Measurements from ENCODE around the gene KCNJ2. TPM values are rescaled to one million over a fixed set of nuclear protein-coding genes. Genes with fewer than 3 reads are reported as not detected.

Gene KCNJ2
- total RNA-seq, 1 experiment from 2014 or later = not detected

DNA sequence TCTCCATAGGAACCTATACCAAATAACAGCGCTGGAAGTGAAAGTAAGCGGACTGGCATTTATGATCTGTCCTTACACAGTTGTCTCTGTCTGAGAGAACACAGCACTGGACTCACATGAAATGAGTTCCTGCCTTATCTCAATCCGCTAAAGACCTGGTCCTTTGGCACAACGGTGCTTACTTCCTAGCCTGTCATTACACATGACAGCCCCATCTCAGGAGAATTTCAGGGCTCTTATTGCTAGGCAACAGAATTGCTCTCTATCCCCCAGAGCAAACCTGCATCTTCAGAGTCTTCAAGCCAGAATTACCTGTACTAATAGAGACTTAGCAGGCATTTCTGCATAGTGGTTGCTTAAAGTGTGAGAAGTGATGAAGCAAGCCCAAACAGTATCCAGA, 4.3 kb downstream of the KCNJ2 start:
- no peak overlapping the region for H3K4me3 ChIP-seq (replicated peaks in 1 of 2; ENCODE audit: low read depth in 1 of 2, low read length in 2 of 2)
- H3K4me1 ChIP-seq (ENCODE audit: control insufficient read depth in 1 of 2, insufficient read depth in 2 of 2, low read length in 2 of 2) = no peaks in the 10 kb centered on the region
- ChIA-PET RAD21 (ENCODE audit: low non-redundant PET in 1 of 2, low total read pairs in 2 of 2, uncharacterized antibody in 2 of 2, unreplicated experiment in 2 of 2) (no interaction called here), CTCF (no interaction called here), POLR2A (no interaction called here)
- TF ChIP-seq ZNF274 (IDR thresholded peaks at IDR 0.05; ENCODE audit: low read depth, low read length) (no peak), EZH2 (IDR thresholded peaks at IDR 0.05) (no peak), CBX3 (IDR thresholded peaks at IDR 0.05; ENCODE audit: low read depth) (no peak), FOSL1 (IDR thresholded peaks at IDR 0.05; ENCODE audit: low read depth) (no peak), SIN3A (IDR thresholded peaks at IDR 0.05; ENCODE audit: low read depth) (no peak)
- no peaks in the 10 kb centered on the region for H3K27me3 ChIP-seq (ENCODE audit: insufficient read depth, low read length)
- no peak overlapping the region for H3K4me2 ChIP-seq (ENCODE audit: low read length)
- intact Hi-C loops (cut with micrococcal nuclease) = no loop called here
- no peak overlapping the region for H3K9ac ChIP-seq (ENCODE audit: low read length)
- H2AFZ ChIP-seq (ENCODE audit: low read depth, low read length, poor library complexity, severe bottlenecking) = no peak overlapping the region
- no peaks in the 10 kb centered on the region for H3K9me2 ChIP-seq (ENCODE audit: insufficient read depth)
- BruUV-seq (replicated peaks) = no TSS peak
- DNase-seq (ENCODE audit: low read depth, low spot score) = no peak
- no peaks in the 10 kb centered on the region for H4K20me1 ChIP-seq (ENCODE audit: insufficient read depth)
- no peak for ATAC-seq
- no peaks in the 10 kb centered on the region for H3K36me3 ChIP-seq (ENCODE audit: control insufficient read depth in 1 of 2, insufficient read depth in 2 of 2, low read length in 2 of 2)
- no peak overlapping the region for H3K27ac ChIP-seq (ENCODE audit: low read depth, low read length)
- peaks cover 3 to 12% of the 10 kb centered on the region in 2 experiments; a peak in 2 of 4 replicates for H3K9me3 ChIP-seq (ENCODE audit: control insufficient read depth in 1 of 2, insufficient read depth in 1 of 2, low read depth in 1 of 2, low read length in 2 of 2)
- H3K79me2 ChIP-seq (ENCODE audit: insufficient read depth, low read length) = no peaks in the 10 kb centered on the region

DNA sequence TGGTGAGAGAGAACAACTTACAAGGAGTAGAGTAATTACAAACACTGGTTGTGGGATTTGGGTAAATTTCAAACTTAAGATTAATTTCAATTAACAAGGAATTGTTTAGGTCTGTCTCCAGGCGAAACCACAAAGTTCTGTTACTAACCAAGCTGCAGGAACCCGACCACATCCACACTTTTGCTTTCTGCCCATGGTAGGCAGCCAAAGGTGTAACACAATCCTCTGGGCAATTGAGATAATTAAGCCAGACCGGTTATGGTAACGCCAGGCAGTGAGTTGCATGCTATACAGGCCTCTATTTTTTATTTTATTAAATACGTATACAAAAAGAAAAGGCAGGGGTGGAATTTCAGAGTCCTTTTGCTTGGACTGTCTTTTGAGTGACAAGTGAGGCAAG, 12.0 kb downstream of the KCNJ2 start:
- Histone ChIP-seq H2AFZ (ENCODE audit: low read depth, low read length, poor library complexity, severe bottlenecking) (no peak overlapping the region), H3K9me2 (ENCODE audit: insufficient read depth) (no peaks in the 10 kb centered on the region), H4K20me1 (ENCODE audit: insufficient read depth) (no peaks in the 10 kb centered on the region), H3K36me3 (ENCODE audit: control insufficient read depth in 1 of 2, insufficient read depth in 2 of 2, low read length in 2 of 2) (no peaks in the 10 kb centered on the region; a peak in 1 of 4 replicates), H3K27me3 (ENCODE audit: insufficient read depth, low read length) (no peaks in the 10 kb centered on the region), H3K79me2 (ENCODE audit: insufficient read depth, low read length) (no peaks in the 10 kb centered on the region), H3K4me1 (ENCODE audit: control insufficient read depth in 1 of 2, insufficient read depth in 2 of 2, low read length in 2 of 2) (no peaks in the 10 kb centered on the region), H3K9me3 (ENCODE audit: control insufficient read depth in 1 of 2, insufficient read depth in 1 of 2, low read depth in 1 of 2, low read length in 2 of 2) (peaks cover 9 to 11% of the 10 kb centered on the region in 2 experiments; a peak in 2 of 4 replicates), H3K9ac (ENCODE audit: low read length) (no peak overlapping the region), H3K4me3 (replicated peaks in 1 of 2; ENCODE audit: low read depth in 1 of 2, low read length in 2 of 2) (no peak overlapping the region), H3K4me2 (ENCODE audit: low read length) (no peak overlapping the region), H3K27ac (ENCODE audit: low read depth, low read length) (no peak overlapping the region)
- ChIA-PET POLR2A (no interaction called here), RAD21 (ENCODE audit: low non-redundant PET in 1 of 2, low total read pairs in 2 of 2, uncharacterized antibody in 2 of 2, unreplicated experiment in 2 of 2) (no interaction called here), CTCF (no interaction called here)
- intact Hi-C loops (cut with micrococcal nuclease) = no loop called here
- TF ChIP-seq, protein P1, sequence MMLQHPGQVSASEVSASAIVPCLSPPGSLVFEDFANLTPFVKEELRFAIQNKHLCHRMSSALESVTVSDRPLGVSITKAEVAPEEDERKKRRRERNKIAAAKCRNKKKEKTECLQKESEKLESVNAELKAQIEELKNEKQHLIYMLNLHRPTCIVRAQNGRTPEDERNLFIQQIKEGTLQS (IDR thresholded peaks at IDR 0.05) = no peak
- TF ChIP-seq, protein P2, sequence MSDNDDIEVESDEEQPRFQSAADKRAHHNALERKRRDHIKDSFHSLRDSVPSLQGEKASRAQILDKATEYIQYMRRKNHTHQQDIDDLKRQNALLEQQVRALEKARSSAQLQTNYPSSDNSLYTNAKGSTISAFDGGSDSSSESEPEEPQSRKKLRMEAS (IDR thresholded peaks at IDR 0.05) = no peak
- TF ChIP-seq, protein P3, sequence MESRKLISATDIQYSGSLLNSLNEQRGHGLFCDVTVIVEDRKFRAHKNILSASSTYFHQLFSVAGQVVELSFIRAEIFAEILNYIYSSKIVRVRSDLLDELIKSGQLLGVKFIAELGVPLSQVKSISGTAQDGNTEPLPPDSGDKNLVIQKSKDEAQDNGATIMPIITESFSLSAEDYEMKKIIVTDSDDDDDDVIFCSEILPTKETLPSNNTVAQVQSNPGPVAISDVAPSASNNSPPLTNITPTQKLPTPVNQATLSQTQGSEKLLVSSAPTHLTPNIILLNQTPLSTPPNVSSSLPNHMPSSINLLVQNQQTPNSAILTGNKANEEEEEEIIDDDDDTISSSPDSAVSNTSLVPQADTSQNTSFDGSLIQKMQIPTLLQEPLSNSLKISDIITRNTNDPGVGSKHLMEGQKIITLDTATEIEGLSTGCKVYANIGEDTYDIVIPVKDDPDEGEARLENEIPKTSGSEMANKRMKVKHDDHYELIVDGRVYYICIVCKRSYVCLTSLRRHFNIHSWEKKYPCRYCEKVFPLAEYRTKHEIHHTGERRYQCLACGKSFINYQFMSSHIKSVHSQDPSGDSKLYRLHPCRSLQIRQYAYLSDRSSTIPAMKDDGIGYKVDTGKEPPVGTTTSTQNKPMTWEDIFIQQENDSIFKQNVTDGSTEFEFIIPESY (IDR thresholded peaks at IDR 0.05; ENCODE audit: extremely low read depth, insufficient replicate concordance, low read length) = no peak
- TF ChIP-seq EGR1 (IDR thresholded peaks at IDR 0.05; ENCODE audit: low read depth) (no peak), POLR2AphosphoS5 (IDR thresholded peaks at IDR 0.05; ENCODE audit: low read depth, low read length) (no peak), SIN3A (IDR thresholded peaks at IDR 0.05; ENCODE audit: low read depth) (no peak), ZNF274 (IDR thresholded peaks at IDR 0.05; ENCODE audit: low read depth, low read length) (no peak), YY1 (IDR thresholded peaks at IDR 0.05; ENCODE audit: extremely low read depth, insufficient replicate concordance, low read depth, low read length) (no peak)
- DNase-seq (ENCODE audit: low read depth, low spot score) (no peak), ATAC-seq (no peak)
- BruUV-seq (replicated peaks) = no TSS peak

All from HCT116 (cell line).